Neural cell (in vitro differentiated cells): ENCODE data around the gene SLC17A7.

Experiments used
- CTCF ChIP-seq: fragments of 450-650 bp; IDR thresholded peaks from 2 replicates; pipeline ENCODE4 v1.5.1; 2014; ENCODE audit warnings: antibody characterized with exemption, mild to moderate bottlenecking, moderate library complexity; ENCODE audit not compliant: poor library complexity, severe bottlenecking
- EP300 ChIP-seq: fragments of 450-650 bp; conservative IDR thresholded peaks from 2 replicates; pipeline ENCODE4 v1.6.1; 2014; ENCODE audit warnings: antibody characterized with exemption, mild to moderate bottlenecking, moderate library complexity; ENCODE audit not compliant: poor library complexity, severe bottlenecking
- EZH2 ChIP-seq: fragments of 200-600, 300-800 bp; shearing (Covaris generic), sonication (generic); IDR thresholded peaks from 2 replicates; pipeline ENCODE4 v1.6.1; 2014; ENCODE audit warnings: antibody characterized with exemption, low read length, borderline replicate concordance, mild to moderate bottlenecking; ENCODE audit not compliant: insufficient read depth, poor library complexity, severe bottlenecking
- RAD21 ChIP-seq: fragments of 450-650 bp; conservative IDR thresholded peaks from 2 replicates; pipeline ENCODE4 v1.6.1; 2014; ENCODE audit warnings: antibody characterized with exemption, mild to moderate bottlenecking, moderate library complexity
- REST ChIP-seq: IDR thresholded peaks from 2 replicates; pipeline ENCODE4 v1.6.1; 2012; ENCODE audit warnings: borderline replicate concordance
- SMC3 ChIP-seq: fragments of 450-650 bp; conservative IDR thresholded peaks from 2 replicates; pipeline ENCODE4 v1.6.1; 2014; ENCODE audit warnings: antibody characterized with exemption, mild to moderate bottlenecking, moderate library complexity; ENCODE audit not compliant: poor library complexity
- TAF1 ChIP-seq: IDR thresholded peaks from 2 replicates; pipeline ENCODE4 v1.6.1; 2012; ENCODE audit warnings: low read depth

GRCh38 chr19:49479975-49480628 lies 38.8 kb upstream of the SLC17A7 start:
- no peak for TF ChIP-seq CTCF
- TF ChIP-seq EZH2, result no peak
- TF ChIP-seq REST, result no peak
- no peak for TF ChIP-seq EP300
- no peak for TF ChIP-seq RAD21
- TF ChIP-seq TAF1, result no peak
- TF ChIP-seq SMC3, result no peak
